HG03103 (cell line): ENCODE data around the gene TTC1.

Source experiments
- ATAC-seq: cut with Tn5 transposase; IDR thresholded peaks from one replicate; pipeline ENCODE4 v1.9.1; 2021; ENCODE audit warnings: low read depth; ENCODE audit not compliant: unreplicated experiment

Gene TTC1

GRCh38 chr5:160082614-160083500, 73.9 kb downstream of the TTC1 start:
- ATAC-seq = no peak

DNA sequence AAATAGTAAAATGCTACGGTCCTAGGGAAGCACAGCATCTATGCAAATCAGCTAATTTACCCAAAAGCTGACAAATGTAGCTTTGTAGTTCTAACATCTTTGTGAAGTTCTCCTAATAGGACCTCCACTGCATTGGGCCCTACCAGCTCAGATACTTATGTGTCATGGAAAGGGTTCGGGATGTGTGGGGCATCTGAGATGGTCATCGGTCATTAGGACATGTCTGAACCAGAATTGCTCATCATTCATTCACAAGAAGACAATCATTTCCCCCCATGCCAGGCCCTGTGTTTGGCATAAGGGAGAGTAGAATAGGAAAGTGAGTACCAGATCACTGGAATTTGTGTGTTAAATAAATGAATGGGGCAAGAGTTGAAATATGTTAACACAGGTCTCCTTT, 74.6 kb downstream of the TTC1 start:
- ATAC-seq = no peak

DNA sequence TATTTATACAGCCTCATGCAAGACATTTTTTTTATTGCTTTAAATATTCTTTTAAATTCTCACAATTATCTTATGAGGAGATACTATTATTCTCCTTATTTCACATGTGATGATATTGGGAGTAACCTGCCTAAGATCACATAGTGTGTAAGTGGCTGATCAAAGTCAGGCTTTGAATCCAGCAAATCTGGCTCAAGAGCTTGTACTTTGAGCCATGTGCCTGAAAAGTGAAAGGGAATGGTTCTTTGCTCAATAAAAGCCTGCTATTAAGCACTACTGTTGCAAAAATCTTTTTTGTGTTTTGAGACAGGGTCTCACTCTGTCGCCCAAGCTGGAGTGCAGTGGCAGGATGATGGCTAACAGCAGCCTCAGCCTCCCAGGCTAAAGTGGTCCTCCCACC, 75.2 kb downstream of the TTC1 start:
- no peak for ATAC-seq

GRCh38 chr5:160087199-160087598, 78.3 kb downstream of the TTC1 start:
- ATAC-seq = no peak

DNA sequence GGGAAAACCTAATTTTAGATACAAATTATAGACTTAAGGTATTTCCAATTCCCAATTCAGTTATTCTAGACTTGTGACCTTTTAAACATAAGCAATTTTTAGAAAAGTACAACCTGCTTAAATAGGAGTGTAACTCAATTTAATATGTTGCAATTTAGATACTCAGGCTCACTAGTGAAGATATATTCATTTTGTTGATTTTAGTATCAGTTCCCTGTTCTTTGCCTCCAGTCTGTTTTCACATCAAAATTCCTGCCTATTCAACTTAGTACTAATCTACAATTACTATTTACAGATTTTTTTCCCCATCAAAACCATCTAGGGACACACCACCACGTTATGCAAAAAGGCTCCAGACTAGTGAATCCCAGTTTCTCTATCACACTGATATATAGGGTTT, 79.9 kb downstream of the TTC1 start:
- no peak for ATAC-seq

DNA sequence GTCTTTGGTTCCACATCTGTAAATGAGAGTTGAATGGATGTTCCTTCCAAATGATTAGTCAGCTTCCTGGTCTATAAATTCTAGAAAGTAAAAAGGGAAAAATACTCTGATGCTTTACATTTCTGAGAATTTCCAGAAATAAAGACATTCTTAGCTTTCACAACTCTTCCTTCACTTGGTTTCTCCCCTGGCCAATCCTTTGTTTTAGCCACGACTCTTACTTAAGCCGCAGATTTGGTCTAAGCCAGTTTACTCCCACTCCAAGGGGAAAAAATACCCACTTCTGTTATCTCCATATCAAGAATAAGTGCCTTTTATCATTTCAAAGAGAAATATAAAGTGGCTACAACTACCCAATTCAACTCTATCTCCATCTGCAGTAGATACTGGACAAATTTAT, 80.6 kb downstream of the TTC1 start:
- no peak for ATAC-seq

GRCh38 chr5:160090059-160090458, 81.1 kb downstream of the TTC1 start:
- no peak for ATAC-seq

- ATAC-seq = no peak
These were observed 83.6 kb downstream of the TTC1 start for GRCh38 chr5:160092514-160092913.

DNA sequence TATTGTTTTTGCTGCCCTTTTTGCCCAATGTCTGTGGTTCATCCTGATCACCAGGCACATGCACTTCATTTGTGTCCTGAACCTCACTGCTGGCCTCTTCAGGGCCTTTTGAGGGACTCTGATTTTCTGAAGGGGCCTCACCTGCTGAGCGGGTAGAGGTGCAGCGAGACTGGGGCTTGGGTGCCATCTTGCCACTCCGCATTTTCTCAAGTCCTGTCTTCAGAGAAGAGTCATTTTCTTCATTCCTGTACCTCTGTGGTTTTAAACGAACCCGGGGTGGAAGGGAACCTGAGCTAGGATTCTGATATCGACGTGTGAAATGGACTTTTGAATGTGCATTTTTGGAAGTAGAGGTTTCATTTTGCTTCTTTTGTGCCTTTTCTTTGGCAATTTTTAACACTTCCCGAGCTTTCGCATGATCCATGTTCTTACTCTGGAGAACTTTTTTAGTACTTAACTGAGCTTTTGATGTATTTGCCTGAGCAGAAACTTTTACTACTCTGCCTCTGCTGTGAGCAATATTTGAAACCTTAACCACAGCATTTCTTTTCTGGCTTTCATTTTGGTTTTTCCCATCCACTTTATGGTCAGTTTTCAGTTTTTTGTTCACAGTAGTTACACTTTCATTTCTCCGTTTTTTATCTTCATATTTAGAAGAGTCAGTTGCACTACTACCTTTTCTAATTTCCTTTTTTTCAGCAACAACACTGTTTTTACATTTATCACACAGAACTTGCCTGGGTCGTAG, 84.2 kb downstream of the TTC1 start:
- peak; percentile 63 for ATAC-seq

GRCh38 chr5:160096178-160096577, 87.2 kb downstream of the TTC1 start:
- no peak for ATAC-seq

- ATAC-seq = no peak
These were observed 89.1 kb downstream of the TTC1 start for GRCh38 chr5:160097991-160098390.

GRCh38 chr5:160105686-160106360, 96.9 kb downstream of the TTC1 start:
- ATAC-seq = peak; percentile 69

DNA sequence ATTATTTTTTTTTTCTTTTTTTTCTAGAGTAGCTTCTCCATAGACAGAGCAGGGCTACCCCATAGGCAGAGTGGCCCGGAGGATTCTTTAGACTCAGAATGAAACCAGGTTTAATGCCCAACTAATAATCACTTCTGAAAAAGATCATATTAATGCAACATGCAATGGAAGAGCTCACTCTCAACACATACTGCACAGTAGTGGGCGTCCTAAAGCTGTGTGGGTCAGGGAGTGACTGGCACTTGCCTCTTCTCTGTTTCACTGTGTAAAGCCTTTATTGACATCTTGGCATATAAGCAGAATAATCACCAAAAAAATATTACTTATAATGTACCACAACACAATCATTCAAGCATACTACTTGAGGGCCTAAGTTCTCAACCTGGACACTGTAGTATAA, 99.2 kb downstream of the TTC1 start:
- no peak for ATAC-seq
